GM12801 (cell line): ENCODE data around the gene ZNF740.

Experiments
- CTCF ChIP-seq: IDR thresholded peaks from one replicate; pipeline ENCODE4 v1.5.1; 2011; ENCODE audit warnings: control low read depth; ENCODE audit not compliant: insufficient read length; ENCODE audit errors: extremely low read depth

Gene ZNF740

GRCh38 chr12:53169644-53170043, 10.9 kb upstream of the ZNF740 start:
- TF ChIP-seq CTCF: no peak

GRCh38 chr12:53170215-53170614, 10.3 kb upstream of the ZNF740 start:
- no peak for TF ChIP-seq CTCF

- no peak for TF ChIP-seq CTCF
These were observed 9.4 kb upstream of the ZNF740 start for GRCh38 chr12:53170876-53171724.

GRCh38 chr12:53171725-53172329, 8.7 kb upstream of the ZNF740 start:
- TF ChIP-seq CTCF: no peak

GRCh38 chr12:53172352-53172751, 8.2 kb upstream of the ZNF740 start:
- TF ChIP-seq CTCF: no peak

- no peak for TF ChIP-seq CTCF
These were observed 7.3 kb upstream of the ZNF740 start for GRCh38 chr12:53173085-53173715.

GRCh38 chr12:53174881-53175491, 5.5 kb upstream of the ZNF740 start:
- TF ChIP-seq CTCF: no peak
